Rectal smooth muscle tissue (tissue), 1 donor: Measurements from ENCODE around the gene ADAM15.

Experiments
- H3K27ac ChIP-seq: one replicate; pipeline ENCODE4 v1.7.0; 2013; ENCODE audit warnings: low read depth, low read length, inconsistent platforms
- H3K27me3 ChIP-seq: one replicate; pipeline ENCODE4 v1.7.0; 2013; ENCODE audit warnings: low read length; ENCODE audit not compliant: control insufficient read depth, insufficient read depth
- H3K36me3 ChIP-seq: one replicate; pipeline ENCODE4 v1.7.0; 2013; ENCODE audit warnings: low read length; ENCODE audit not compliant: control insufficient read depth, insufficient read depth
- H3K4me1 ChIP-seq: one replicate; pipeline ENCODE4 v1.7.0; 2013; ENCODE audit warnings: low read length; ENCODE audit not compliant: control insufficient read depth, insufficient read depth
- H3K4me3 ChIP-seq: one replicate; pipeline ENCODE4 v1.7.0; 2013; ENCODE audit warnings: low read length
- H3K9ac ChIP-seq: one replicate; pipeline ENCODE4 v1.7.0; 2013; ENCODE audit warnings: low read length

The ADAM15 gene

GRCh38 chr1:155015527-155016230 is 35.4 kb upstream of the ADAM15 start:
- no peaks in the 10 kb centered on the region for H3K27me3 ChIP-seq
- H3K27ac ChIP-seq, result no peak overlapping the region
- no peaks in the 10 kb centered on the region for H3K36me3 ChIP-seq
- H3K9ac ChIP-seq, result no peak overlapping the region
- H3K4me1 ChIP-seq, result peaks cover 13% of the 10 kb centered on the region
- no peak overlapping the region for H3K4me3 ChIP-seq

- Histone ChIP-seq H3K27me3 (no peaks in the 10 kb centered on the region), H3K36me3 (no peaks in the 10 kb centered on the region), H3K27ac (peak overlapping the region; percentile 94), H3K4me1 (peaks cover 13% of the 10 kb centered on the region), H3K9ac (no peak overlapping the region), H3K4me3 (no peak overlapping the region)
Measured at GRCh38 chr1:155016231-155016831, 34.8 kb upstream of the ADAM15 start.

DNA sequence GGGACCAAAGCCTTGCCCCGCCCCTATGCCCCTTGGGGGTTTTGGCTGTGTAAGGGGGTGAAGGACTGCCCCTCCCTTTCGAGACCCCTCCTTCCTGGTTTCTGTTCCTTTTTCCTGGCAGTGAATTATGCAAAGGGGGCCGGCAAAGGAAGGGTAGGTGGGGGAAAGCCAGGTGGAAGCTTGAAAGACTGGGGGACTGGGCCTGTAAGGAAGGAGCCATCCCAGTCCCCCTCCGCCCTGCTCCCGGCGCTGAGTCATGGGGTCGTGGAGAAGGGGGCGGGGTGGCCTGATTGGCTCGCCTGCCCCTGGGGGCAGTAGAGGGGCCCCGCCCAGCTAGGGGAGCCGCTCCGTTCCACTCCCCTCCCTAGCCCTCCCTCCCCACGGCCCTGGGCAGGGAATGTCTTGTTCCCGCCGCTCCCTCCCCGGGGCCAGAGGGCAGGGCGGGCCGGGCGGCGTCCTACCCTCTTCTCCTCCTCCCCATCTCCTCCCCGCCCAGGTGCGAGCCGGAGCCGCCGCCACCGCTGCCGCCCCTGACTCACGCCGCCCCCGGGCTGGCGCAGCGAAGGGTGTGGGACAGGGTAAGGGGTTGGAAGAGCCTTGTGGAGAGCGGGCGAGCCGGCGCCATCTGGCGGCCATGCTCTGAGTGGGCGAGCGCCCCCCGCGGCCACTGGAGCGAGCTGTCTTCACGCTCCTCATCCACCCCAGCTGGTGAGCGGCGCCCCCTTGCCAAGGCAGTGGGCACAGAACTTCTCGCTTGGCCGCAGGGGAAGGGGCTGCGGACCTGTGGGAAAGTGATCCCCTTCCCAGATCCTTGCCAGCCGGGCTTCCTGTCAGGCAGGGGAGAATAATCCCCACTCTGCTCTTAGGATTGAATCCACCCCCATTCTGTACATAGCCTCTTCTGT is 33.8 kb upstream of the ADAM15 start:
- Histone ChIP-seq H3K27ac (peak overlapping the region; percentile 94), H3K9ac (peak overlapping the region; percentile 70), H3K4me1 (peaks cover 9% of the 10 kb centered on the region), H3K27me3 (no peaks in the 10 kb centered on the region), H3K36me3 (no peaks in the 10 kb centered on the region), H3K4me3 (peak overlapping the region; percentile 66)

- Histone ChIP-seq H3K4me1 (peaks cover 6% of the 10 kb centered on the region), H3K27me3 (no peaks in the 10 kb centered on the region), H3K9ac (peak overlapping the region; percentile 70), H3K36me3 (no peaks in the 10 kb centered on the region), H3K4me3 (peak overlapping the region; percentile 66), H3K27ac (peak overlapping the region; percentile 94)
Measured at GRCh38 chr1:155017946-155018316, 33.2 kb upstream of the ADAM15 start.

- H3K4me3 ChIP-seq, result no peak overlapping the region
- H3K4me1 ChIP-seq, result peaks cover 6% of the 10 kb centered on the region
- H3K27ac ChIP-seq, result no peak overlapping the region
- no peaks in the 10 kb centered on the region for H3K27me3 ChIP-seq
- no peaks in the 10 kb centered on the region for H3K36me3 ChIP-seq
- no peak overlapping the region for H3K9ac ChIP-seq
Measured at GRCh38 chr1:155018617-155019348, 32.3 kb upstream of the ADAM15 start.

DNA sequence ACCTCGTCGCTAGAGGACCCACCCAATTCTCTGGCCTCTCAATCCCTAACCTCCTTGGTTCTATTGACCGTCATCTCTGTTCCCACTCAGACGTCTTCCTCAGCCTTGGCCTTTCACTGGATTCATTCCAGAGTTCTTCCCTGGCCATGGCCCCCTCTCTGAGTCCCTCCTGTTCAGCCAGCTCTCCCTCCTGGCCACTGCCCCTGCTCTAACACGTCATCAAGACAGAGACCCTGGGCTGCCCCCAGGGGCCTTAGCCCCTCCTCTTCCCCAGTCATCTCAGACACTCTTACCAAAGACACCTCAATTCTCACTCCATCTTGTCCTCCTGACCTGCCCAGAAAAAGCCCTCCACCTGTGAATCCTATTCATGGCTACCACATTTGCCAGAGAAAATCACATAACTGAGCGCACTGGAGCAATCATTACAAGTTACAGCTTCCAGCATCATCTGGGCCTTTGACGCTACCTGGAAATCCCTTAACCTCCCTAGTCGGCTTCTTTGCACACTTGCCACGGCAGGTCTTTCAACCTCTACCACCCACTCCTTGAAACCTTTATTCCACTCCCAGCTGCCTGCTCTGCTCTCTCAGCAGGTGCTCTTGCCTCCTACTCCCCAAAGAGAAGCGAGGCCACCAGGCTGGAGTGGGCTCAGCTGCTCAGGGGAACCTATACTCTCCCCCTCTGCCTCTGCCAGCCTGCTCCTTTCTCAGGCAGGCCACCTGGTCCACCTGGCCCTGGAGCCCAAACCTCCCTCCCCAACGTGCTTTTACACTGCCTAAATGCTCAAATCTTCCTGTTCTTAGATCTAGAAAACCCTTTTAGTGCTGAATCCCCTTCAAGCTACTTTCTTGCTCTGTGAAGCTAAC is 31.5 kb upstream of the ADAM15 start:
- Histone ChIP-seq H3K27ac (no peak overlapping the region), H3K4me1 (peaks cover 6% of the 10 kb centered on the region)

DNA sequence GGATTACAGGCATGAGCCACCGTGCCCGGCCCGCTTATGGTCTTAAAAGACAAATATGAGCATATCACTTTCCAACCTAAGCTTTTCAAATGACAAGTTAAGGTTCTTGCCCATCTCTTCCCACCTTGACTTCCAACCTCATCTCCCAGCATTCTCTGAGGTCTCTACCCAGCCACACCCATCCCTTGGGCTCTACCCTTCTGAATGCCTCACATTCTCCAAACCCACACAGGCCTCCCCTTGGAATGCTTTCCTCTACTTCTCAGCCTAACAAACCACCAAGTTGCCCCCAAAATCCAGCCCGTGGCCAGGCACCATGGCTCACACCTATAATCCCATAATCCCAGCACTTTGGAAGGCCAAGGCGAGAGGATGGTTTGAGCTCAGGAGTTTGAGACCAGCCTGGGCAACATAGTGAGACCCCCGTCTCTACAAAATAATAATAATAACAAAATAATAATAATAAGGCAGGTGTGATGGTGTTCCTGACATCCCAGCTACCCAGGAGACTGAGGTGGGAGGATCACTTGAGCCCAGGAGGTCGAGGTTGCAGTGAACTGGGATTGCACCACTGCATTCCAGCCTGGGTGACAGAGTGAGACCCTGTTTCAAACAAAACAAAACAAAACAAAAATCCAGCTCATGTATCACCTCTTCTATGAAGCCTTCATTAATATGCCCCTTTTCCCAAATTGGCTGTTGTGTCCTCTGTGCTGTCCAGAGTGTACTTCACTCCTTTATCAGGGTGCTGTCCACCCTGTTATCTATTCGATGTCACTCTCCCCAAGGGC is 28.8 kb upstream of the ADAM15 start:
- Histone ChIP-seq H3K27ac (no peak overlapping the region), H3K36me3 (no peaks in the 10 kb centered on the region), H3K4me1 (peaks cover 4% of the 10 kb centered on the region), H3K4me3 (no peak overlapping the region), H3K27me3 (no peaks in the 10 kb centered on the region), H3K9ac (no peak overlapping the region)

More for the DNA sequence above, 31.5 kb upstream of the ADAM15 start:
- Histone ChIP-seq H3K36me3 (no peaks in the 10 kb centered on the region), H3K4me3 (no peak overlapping the region), H3K9ac (no peak overlapping the region), H3K27me3 (no peaks in the 10 kb centered on the region)

DNA sequence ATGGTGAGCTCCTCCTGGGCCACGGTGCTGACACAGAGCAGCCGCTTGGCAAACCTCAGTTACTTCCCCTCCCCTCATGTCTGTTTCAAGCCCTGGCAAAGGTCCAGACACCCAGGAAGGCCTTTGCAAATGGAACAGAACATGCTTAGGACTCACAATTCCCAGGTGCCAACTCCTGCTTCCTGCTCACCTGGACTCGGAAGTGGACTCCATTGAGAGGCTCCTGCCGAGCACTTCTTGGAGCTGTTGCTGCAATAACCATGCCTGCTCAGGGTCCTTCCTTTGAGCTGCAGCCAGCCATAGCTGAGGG is 28.2 kb upstream of the ADAM15 start:
- Histone ChIP-seq H3K27ac (no peak overlapping the region), H3K36me3 (no peaks in the 10 kb centered on the region), H3K9ac (no peak overlapping the region), H3K4me1 (peaks cover under 1% of the 10 kb centered on the region), H3K4me3 (no peak overlapping the region), H3K27me3 (no peaks in the 10 kb centered on the region)

GRCh38 chr1:155023627-155024026 is 27.5 kb upstream of the ADAM15 start:
- H3K9ac ChIP-seq, result no peak overlapping the region
- no peaks in the 10 kb centered on the region for H3K36me3 ChIP-seq
- no peaks in the 10 kb centered on the region for H3K4me1 ChIP-seq
- no peaks in the 10 kb centered on the region for H3K27me3 ChIP-seq
- no peak overlapping the region for H3K4me3 ChIP-seq
- H3K27ac ChIP-seq, result no peak overlapping the region

DNA sequence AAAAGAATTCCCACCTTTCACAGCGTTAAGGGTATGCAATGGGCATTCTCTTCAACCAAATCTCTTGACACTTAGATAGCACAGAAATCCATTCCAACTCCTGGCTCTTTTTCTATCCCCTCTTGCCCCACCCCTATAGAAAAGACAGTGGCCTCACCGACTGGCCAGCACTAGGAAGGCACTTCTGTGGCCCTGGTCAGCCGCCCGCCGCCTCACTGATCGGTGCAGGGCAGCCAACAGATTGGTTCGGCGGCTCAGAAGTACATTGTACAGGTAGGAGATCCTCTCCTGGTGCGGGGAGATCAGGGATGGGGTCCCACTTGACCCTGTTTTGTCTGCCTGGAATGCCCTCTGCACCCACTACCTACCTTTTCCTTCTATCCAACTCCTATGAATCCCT is 26.8 kb upstream of the ADAM15 start:
- H3K27ac ChIP-seq, result no peak overlapping the region
- no peaks in the 10 kb centered on the region for H3K36me3 ChIP-seq
- no peaks in the 10 kb centered on the region for H3K4me1 ChIP-seq
- no peaks in the 10 kb centered on the region for H3K27me3 ChIP-seq
- no peak overlapping the region for H3K4me3 ChIP-seq
- no peak overlapping the region for H3K9ac ChIP-seq

DNA sequence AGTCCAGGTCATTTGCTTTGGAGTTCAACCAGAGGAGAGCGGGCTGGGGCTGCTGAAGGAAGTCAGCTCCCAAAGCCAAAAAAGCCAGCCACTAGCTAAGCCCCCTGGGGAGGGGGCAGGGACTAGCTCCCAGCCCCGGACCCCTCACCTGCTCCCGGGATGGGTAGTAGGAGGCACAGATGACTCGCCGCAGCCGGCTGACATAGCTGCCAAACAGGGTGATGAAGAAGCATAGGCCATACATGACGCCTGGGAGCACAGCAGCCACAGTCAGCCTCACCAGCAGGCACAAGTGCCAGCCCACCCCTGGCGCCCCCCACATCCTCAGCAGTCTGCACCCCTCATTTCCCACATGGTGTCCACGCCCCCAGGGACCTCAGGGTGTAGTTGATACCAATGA is 25.0 kb upstream of the ADAM15 start:
- Histone ChIP-seq H3K4me3 (no peak overlapping the region), H3K9ac (no peak overlapping the region), H3K27ac (no peak overlapping the region), H3K4me1 (no peaks in the 10 kb centered on the region), H3K27me3 (no peaks in the 10 kb centered on the region), H3K36me3 (no peaks in the 10 kb centered on the region)
